PC-9 (cell line): ENCODE results near the gene NPHP4. TPM values are rescaled to one million over a fixed set of nuclear protein-coding genes. Genes with fewer than 3 reads are reported as not detected.

ENCODE experiments used
- BruUV-seq: library from RNA; stranded (reverse); fragments of 400-500 nt; replicated peaks from 2 replicates; lab custom pipeline; 2021; lab: Mats Ljungman, UMichigan
- CTCF ChIA-PET: fragments of 300-600 bp; sonication (Branson Sonifier 250); formaldehyde crosslinking; loops from one replicate; lab custom pipeline; 2022; ENCODE audit warnings: antibody characterized with exemption; lab: Charles Lee
- POLR2A ChIA-PET: fragments of 300-600 bp; sonication (Branson Sonifier 250); formaldehyde crosslinking; loops from one replicate; lab custom pipeline; 2022; ENCODE audit warnings: antibody characterized with exemption; ENCODE audit not compliant: unreplicated experiment; lab: Charles Lee
- DNase-seq, 2 experiments: peaks; one replicate each; pipeline versions ENCODE4 v3.0.0 to v3.0.0-alpha.2; 2015 to 2022; ENCODE audit warnings: mixed read lengths in 1 of 2
- H2AFZ ChIP-seq: fragments of 200-600 bp; sonication (generic); 2 replicates; pipeline ENCODE4 v1.8.1; 2017; ENCODE audit warnings: antibody characterized with exemption
- H3F3A ChIP-seq: fragments of 200-600 bp; sonication (generic); 2 replicates; pipeline ENCODE4 v1.8.1; 2017; ENCODE audit warnings: antibody characterized with exemption, mild to moderate bottlenecking, low read depth; ENCODE audit not compliant: insufficient read depth
- H3K27ac ChIP-seq: fragments of 200-600 bp; sonication (generic); 2 replicates; pipeline ENCODE4 v1.6.1; 2016; ENCODE audit warnings: mixed run types
- H3K27me3 ChIP-seq: fragments of 200-600 bp; sonication (generic); 2 replicates; pipeline ENCODE4 v1.6.1; 2016; ENCODE audit warnings: low read depth, mixed run types; ENCODE audit not compliant: insufficient read depth
- H3K36me3 ChIP-seq: fragments of 200-600 bp; sonication (generic); 2 replicates; pipeline ENCODE4 v1.6.1; 2016; ENCODE audit warnings: low read depth, mixed run types
- H3K4me1 ChIP-seq: fragments of 200-600 bp; sonication (generic); replicated peaks from 2 replicates; pipeline ENCODE4 v1.6.1; 2016; ENCODE audit warnings: mixed run types; ENCODE audit not compliant: insufficient read depth
- H3K4me2 ChIP-seq: fragments of 200-600 bp; sonication (generic); 2 replicates; pipeline ENCODE4 v1.6.1; 2017; ENCODE audit warnings: mixed run types
- H3K4me3 ChIP-seq: fragments of 200-600 bp; sonication (generic); 2 replicates; pipeline ENCODE4 v1.6.1; 2016; ENCODE audit warnings: mixed run types
- H3K79me2 ChIP-seq: fragments of 200-600 bp; sonication (generic); 2 replicates; pipeline ENCODE4 v1.6.1; 2017; ENCODE audit warnings: low read depth, mixed run types
- H3K9me2 ChIP-seq: fragments of 200-600 bp; sonication (generic); 2 replicates; pipeline ENCODE4 v1.8.1; 2017; ENCODE audit warnings: mild to moderate bottlenecking; ENCODE audit not compliant: insufficient read depth
- H3K9me3 ChIP-seq: fragments of 200-600 bp; sonication (generic); 2 replicates; pipeline ENCODE4 v1.8.1; 2016; ENCODE audit warnings: low read depth; ENCODE audit not compliant: insufficient read depth
- H4K20me1 ChIP-seq: fragments of 200-600 bp; sonication (generic); 2 replicates; pipeline ENCODE4 v1.8.1; 2017; ENCODE audit not compliant: insufficient read depth
- EZH2 ChIP-seq: fragments of 200-600 bp; sonication (generic); IDR thresholded peaks from 2 replicates; pipeline ENCODE4 v1.8.0; 2017; ENCODE audit warnings: antibody characterized with exemption, low read depth
- intact Hi-C: fragments of 100-400 bp; cut with micrococcal nuclease; formaldehyde crosslinking; loops from one replicate; pipeline ENCODE4 v1.10.0; 2022; ENCODE audit not compliant: unreplicated experiment
- total RNA-seq: library from RNA; stranded (reverse); gene quantifications from 2 replicates; pipeline ENCODE4 v1.2.3, GENCODE V29; 2021
- TF ChIP-seq, protein P1 (sequence below): fragments of 200-600 bp; sonication (generic); conservative IDR thresholded peaks from 2 replicates; pipeline ENCODE4 v1.6.1; 2017; ENCODE audit warnings: mixed run types, antibody characterized with exemption, mild to moderate bottlenecking, moderate library complexity

The NPHP4 gene
- total RNA-seq, 1 experiment from 2014 or later: 17.9 TPM

- no peak overlapping the region for H3K27ac ChIP-seq
- no peaks in the 10 kb centered on the region for H3K79me2 ChIP-seq
- intact Hi-C loops: no loop called here
- H3F3A ChIP-seq: no peaks in the 10 kb centered on the region
- no peaks in the 10 kb centered on the region for H3K9me2 ChIP-seq
- H3K36me3 ChIP-seq: no peaks in the 10 kb centered on the region
- H2AFZ ChIP-seq: no peak overlapping the region
- POLR2A ChIA-PET: no interaction called here
- no peaks in the 10 kb centered on the region for H3K4me1 ChIP-seq
- no peak overlapping the region for H3K4me2 ChIP-seq
- BruUV-seq: no TSS peak
- DNase-seq: no peak
- CTCF ChIA-PET: no interaction called here
- no peaks in the 10 kb centered on the region for H4K20me1 ChIP-seq
- no peaks in the 10 kb centered on the region for H3K9me3 ChIP-seq
- H3K4me3 ChIP-seq: no peak overlapping the region
- TF ChIP-seq, protein P1, sequence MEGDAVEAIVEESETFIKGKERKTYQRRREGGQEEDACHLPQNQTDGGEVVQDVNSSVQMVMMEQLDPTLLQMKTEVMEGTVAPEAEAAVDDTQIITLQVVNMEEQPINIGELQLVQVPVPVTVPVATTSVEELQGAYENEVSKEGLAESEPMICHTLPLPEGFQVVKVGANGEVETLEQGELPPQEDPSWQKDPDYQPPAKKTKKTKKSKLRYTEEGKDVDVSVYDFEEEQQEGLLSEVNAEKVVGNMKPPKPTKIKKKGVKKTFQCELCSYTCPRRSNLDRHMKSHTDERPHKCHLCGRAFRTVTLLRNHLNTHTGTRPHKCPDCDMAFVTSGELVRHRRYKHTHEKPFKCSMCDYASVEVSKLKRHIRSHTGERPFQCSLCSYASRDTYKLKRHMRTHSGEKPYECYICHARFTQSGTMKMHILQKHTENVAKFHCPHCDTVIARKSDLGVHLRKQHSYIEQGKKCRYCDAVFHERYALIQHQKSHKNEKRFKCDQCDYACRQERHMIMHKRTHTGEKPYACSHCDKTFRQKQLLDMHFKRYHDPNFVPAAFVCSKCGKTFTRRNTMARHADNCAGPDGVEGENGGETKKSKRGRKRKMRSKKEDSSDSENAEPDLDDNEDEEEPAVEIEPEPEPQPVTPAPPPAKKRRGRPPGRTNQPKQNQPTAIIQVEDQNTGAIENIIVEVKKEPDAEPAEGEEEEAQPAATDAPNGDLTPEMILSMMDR: no peak
- no peak for TF ChIP-seq EZH2
- H3K27me3 ChIP-seq: no peaks in the 10 kb centered on the region
Observed at GRCh38 chr1:5921671-5922070, 70.6 kb downstream of the NPHP4 start.

DNA sequence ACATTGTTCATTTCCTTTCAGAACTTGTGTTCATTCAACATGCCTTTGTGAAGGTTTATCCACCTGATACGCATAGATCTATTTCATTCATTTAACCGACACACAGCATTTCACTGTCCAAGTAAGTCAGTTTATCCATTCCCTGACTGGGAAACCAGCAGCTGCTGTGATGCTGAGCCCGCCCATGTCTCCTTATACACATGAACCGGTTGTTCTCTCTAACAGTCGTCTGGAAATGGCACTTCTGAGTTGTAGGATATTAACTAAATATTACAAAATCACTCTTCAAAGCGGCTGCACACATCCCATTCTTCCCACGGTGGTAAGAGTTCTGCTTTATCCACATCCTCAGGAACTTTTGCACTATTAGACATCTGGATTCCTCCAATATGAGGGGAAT lies 71.1 kb downstream of the NPHP4 start:
- H3K4me3 ChIP-seq: no peak overlapping the region
- H4K20me1 ChIP-seq: no peaks in the 10 kb centered on the region
- H3F3A ChIP-seq: no peaks in the 10 kb centered on the region
- no peaks in the 10 kb centered on the region for H3K9me3 ChIP-seq
- intact Hi-C loops: no loop called here
- no peak overlapping the region for H3K4me2 ChIP-seq
- no peaks in the 10 kb centered on the region for H3K27me3 ChIP-seq
- no peaks in the 10 kb centered on the region for H3K79me2 ChIP-seq
- no peak for TF ChIP-seq EZH2
- TF ChIP-seq, protein P1: no peak
- no peak overlapping the region for H2AFZ ChIP-seq
- CTCF ChIA-PET: no interaction called here
- DNase-seq: no peak
- POLR2A ChIA-PET: no interaction called here
- no peak overlapping the region for H3K27ac ChIP-seq
- BruUV-seq: no TSS peak
- H3K9me2 ChIP-seq: no peaks in the 10 kb centered on the region
- H3K4me1 ChIP-seq: no peaks in the 10 kb centered on the region
- no peaks in the 10 kb centered on the region for H3K36me3 ChIP-seq

DNA sequence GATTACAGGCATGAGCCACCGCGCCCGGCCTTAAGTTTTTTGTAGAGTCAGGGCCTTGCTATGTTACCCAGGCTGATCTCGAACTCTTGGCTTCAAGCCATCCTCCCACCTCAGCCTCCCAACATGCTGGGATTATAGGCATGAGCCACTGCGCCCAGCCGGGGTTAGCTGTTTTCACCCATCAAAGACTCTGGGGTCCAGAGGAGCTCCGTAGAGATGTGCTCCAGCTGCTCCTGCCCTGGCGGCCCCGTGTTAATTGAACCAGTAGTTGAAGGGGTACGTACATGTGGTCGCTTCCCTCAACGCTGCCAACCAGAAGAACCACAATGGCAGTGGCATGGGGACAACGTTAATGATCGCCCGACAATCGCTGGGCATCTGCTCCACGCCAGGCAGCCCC lies 72.0 kb downstream of the NPHP4 start:
- no peaks in the 10 kb centered on the region for H3K4me1 ChIP-seq
- no peaks in the 10 kb centered on the region for H3K27me3 ChIP-seq
- intact Hi-C loops: no loop called here
- ChIA-PET POLR2A (no interaction called here), CTCF (no interaction called here)
- no peak overlapping the region for H2AFZ ChIP-seq
- BruUV-seq: no TSS peak
- DNase-seq: no peak
- no peak overlapping the region for H3K27ac ChIP-seq
- 0 out of 2 replicates have a peak, but pooled peaks cover 4% of the 10 kb centered on the region for H4K20me1 ChIP-seq
- no peaks in the 10 kb centered on the region for H3K79me2 ChIP-seq
- no peak overlapping the region for H3K4me3 ChIP-seq
- no peaks in the 10 kb centered on the region for H3K9me2 ChIP-seq
- no peaks in the 10 kb centered on the region for H3F3A ChIP-seq
- TF ChIP-seq, protein P1: no peak
- no peak for TF ChIP-seq EZH2
- no peak overlapping the region for H3K4me2 ChIP-seq
- H3K36me3 ChIP-seq: no peaks in the 10 kb centered on the region
- no peaks in the 10 kb centered on the region for H3K9me3 ChIP-seq
